Measurements from ENCODE around the gene IGFBP5. TPM values are rescaled to one million over a fixed set of nuclear protein-coding genes. Genes with fewer than 3 reads are reported as not detected.

Gene IGFBP5
- total and polyA plus RNA-seq, 9 of the 15 experiments (the other 6 are each of a cell fraction or from before 2014, with no cell fraction given), result 0.01 to 1.9 (median 0.03) TPM; not detected in 6

GRCh38 chr2:216681683-216682082 lies 13.7 kb downstream of the IGFBP5 start (continued):
- TF ChIP-seq PREB (CRISPR knock-in tag; IDR thresholded peaks at IDR 0.05), result no peak
- TF ChIP-seq ARID4B (CRISPR knock-in tag; IDR thresholded peaks at IDR 0.05), result no peak
- TF ChIP-seq CTCF (IDR thresholded peaks at IDR 0.05 in 2 of 3, conservative IDR thresholded peaks at IDR 0.05 in 1 of 3; ENCODE audit: insufficient read depth in 2 of 3, low read depth in 1 of 3, low read length in 3 of 3), result no peak
- TF ChIP-seq RBM22 (IDR thresholded peaks at IDR 0.05; ENCODE audit: low read depth, low read length, poor library complexity, severe bottlenecking), result no peak
- TF ChIP-seq CREB3 (tag; conservative IDR thresholded peaks at IDR 0.05; ENCODE audit: low read depth), result no peak
- TF ChIP-seq NR2C1 (IDR thresholded peaks at IDR 0.05), result no peak
- TF ChIP-seq NR2C1 (tag; IDR thresholded peaks at IDR 0.05), result peak; percentile 34; the same call in 1 of the 2 replicates
- no peak for TF ChIP-seq SMAD4 (CRISPR knock-in tag; conservative IDR thresholded peaks at IDR 0.05)
- no peak for TF ChIP-seq LCOR (CRISPR knock-in tag; IDR thresholded peaks at IDR 0.05)
- TF ChIP-seq NCOA1 (IDR thresholded peaks at IDR 0.05; ENCODE audit: low read depth), result no peak
- TF ChIP-seq ZNF175 (CRISPR knock-in tag; IDR thresholded peaks at IDR 0.05; ENCODE audit: low read depth), result no peak
- TF ChIP-seq TBL1XR1 (IDR thresholded peaks at IDR 0.05; ENCODE audit: low read length in 2 of 2), result no peak
- no peak for TF ChIP-seq STAG1 (CRISPR knock-in tag; IDR thresholded peaks at IDR 0.05; ENCODE audit: borderline replicate concordance)
- TF ChIP-seq ZNF174 (CRISPR knock-in tag; IDR thresholded peaks at IDR 0.05), result no peak
- no peak for TF ChIP-seq PHF8 (IDR thresholded peaks at IDR 0.05; ENCODE audit: borderline replicate concordance, low read length)
- TF ChIP-seq ARNT (IDR thresholded peaks at IDR 0.05), result no peak
- no peak for TF ChIP-seq ZC3H4 (CRISPR knock-in tag; IDR thresholded peaks at IDR 0.05; ENCODE audit: borderline replicate concordance)
- no peak for TF ChIP-seq EP400 (IDR thresholded peaks at IDR 0.05)
- TF ChIP-seq STAT5A (IDR thresholded peaks at IDR 0.05; ENCODE audit: borderline replicate concordance, low read length), result peak; percentile 35; the same call in 1 of the 2 replicates
- TF ChIP-seq ARID1B (IDR thresholded peaks at IDR 0.05), result no peak
- no peak for TF ChIP-seq SIN3B (IDR thresholded peaks at IDR 0.05; ENCODE audit: low read depth)

Measured in K562 (cell line).